Coronary artery (tissue), 2 donors: ENCODE data around the gene RAB11B.
"Not testable (repeated sequence)": the region's sequence is repeated elsewhere in the genome, so short reads cannot be mapped to it uniquely, and the experiment has no call there.

Experiments
- DNase-seq: peaks from one replicate; pipeline ENCODE4 v3.0.0-alpha.2; 2017; ENCODE audit warnings: low spot score
- H3K27ac ChIP-seq, 2 donors: fragments of 200-600 bp; sonication (generic); one replicate each; pipeline ENCODE4 v1.5.1; 2016 to 2019
- H3K4me3 ChIP-seq: fragments of 200-600 bp; sonication (generic); 2 replicates; pipeline ENCODE4 v1.5.1; 2016; ENCODE audit warnings: mild to moderate bottlenecking, moderate library complexity
- CTCF ChIP-seq: fragments of 200-600 bp; sonication (generic); IDR thresholded peaks from one replicate; pipeline ENCODE4 v1.5.1; 2019; ENCODE audit warnings: antibody characterized with exemption

Gene RAB11B

DNA sequence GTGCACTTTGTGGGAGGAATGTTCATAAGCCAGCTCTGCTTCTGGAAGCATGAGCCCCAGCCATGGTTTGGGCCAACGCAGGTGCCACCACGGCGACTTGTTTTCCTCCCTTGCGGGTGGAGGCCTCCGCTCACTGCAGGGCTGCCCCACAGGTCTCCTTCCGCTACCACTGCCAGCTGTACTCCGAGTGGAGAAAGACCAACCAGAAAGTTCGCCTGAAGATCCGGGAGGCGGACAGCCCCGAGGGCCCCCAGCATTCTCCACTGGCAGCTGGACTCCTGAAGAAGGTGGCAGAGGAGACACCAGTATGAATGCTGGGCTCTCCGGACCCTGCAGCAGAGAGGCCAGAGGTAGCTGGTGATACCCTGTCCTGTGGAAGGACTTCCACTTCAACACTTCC is 48.1 kb downstream of the RAB11B start:
- Histone ChIP-seq H3K4me3 (no peak overlapping the region), H3K27ac (no peak overlapping the region)
- no peak for DNase-seq
- no peak for TF ChIP-seq CTCF

DNA sequence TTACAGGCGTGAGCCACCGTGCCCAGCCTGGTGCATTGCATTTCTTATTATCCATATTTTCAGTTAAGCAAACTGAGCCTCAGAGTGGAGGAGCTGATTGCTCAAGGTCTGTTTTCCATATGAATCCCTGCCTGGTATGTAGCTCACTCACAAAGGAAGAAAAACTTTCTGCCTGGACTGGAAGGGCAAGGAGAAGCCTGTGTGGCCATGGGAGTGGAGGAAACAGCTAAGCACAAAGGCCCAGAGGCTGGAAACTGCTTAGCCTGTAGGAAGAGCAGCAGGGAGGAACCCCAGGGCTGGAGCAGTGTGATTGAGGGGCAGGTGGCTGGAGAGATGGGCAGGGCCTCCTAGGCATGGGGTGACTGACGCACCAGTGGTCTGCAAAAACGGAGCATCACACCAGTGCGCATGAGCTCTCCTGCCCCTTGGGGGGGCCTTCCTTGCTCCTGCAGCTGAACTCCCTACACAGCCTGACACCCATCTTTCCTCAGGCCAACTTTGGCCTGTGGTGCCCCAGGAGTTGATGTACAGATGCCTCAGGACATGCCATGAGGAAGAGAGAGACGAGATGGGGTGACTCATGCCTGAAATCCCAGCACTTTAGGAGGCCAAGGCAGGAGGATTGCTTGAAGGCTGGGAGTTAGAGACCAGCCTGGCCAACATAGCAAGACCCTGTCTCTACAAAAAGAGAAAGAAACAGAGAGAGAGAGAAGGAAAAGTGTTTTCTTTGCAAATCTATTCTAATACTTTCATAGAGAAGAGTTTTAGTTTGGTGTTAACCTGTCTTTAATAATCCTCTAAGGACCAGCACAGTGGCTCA is 51.8 kb downstream of the RAB11B start:
- no peak for DNase-seq
- no peak for TF ChIP-seq CTCF
- Histone ChIP-seq H3K27ac (no peak overlapping the region), H3K4me3 (no peak overlapping the region)

- DNase-seq = not testable (repeated sequence)
- Histone ChIP-seq H3K27ac (peak overlapping the region; percentile 98 to 100), H3K4me3 (peak overlapping the region; percentile 99)
Measured at GRCh38 chr19:8444140-8444676, 54.0 kb downstream of the RAB11B start.

DNA sequence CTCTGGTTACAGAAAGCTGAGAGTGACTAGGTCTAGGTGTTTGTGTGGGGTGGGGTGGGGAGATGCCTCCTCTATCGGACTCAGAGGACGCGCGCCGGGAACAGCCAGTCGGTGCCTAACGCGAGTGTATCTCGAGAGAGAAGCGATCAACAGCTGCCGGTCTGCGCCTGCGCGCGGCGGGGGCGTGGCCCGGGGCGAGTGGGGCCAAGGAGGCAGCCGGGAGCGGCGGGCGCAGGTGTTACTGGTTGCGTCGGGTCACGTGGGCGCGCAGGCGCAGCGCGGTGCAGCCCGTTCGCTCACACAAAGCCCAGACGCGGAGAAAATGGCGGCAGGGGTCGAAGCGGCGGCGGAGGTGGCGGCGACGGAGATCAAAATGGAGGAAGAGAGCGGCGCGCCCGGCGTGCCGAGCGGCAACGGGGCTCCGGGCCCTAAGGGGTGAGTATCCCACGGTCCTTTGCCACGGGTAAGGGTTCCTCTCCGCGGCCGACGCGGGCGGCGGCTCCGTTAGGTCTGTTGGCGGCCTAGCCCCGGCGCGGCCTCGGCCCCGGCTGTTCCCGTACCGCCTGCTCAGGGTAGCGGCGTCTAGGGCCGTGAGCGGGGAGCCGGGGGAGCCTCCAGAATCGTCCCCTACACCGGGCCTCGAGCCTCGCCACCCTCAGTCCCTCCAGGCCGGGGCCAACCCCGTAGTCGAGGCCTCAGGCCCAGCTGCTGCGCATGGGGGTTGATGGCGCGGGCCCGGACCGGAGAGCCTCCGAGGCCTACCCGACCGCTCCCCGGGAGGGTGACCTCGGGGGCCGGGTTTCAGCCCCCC is 54.7 kb downstream of the RAB11B start, which contains the start of gene HNRNPM:
Gene HNRNPM, plus strand, starts transcription at position 299 of the 811 bp plus-strand sequence. Its CDS starts 24 bp downstream, at position 323.
- Histone ChIP-seq H3K27ac (peak within 1 kb of the TSS; percentile 98 to 100), H3K4me3 (peak within 1 kb of the TSS; percentile 99)
- no peak for TF ChIP-seq CTCF
- DNase-seq = peak; percentile 99

- H3K27ac ChIP-seq = peak overlapping the region; percentile 98 to 100
- peak overlapping the region; percentile 99 for H3K4me3 ChIP-seq
- TF ChIP-seq CTCF = no peak
- DNase-seq = no peak
Measured at GRCh38 chr19:8445488-8446001, 55.4 kb downstream of the RAB11B start.

GRCh38 chr19:8446061-8446709 is 56.0 kb downstream of the RAB11B start:
- no peak for TF ChIP-seq CTCF
- no peak for DNase-seq
- peak overlapping the region; percentile 99 for H3K4me3 ChIP-seq
- peak overlapping the region; percentile 98 to 100 for H3K27ac ChIP-seq

GRCh38 chr19:8449830-8450229 is 59.7 kb downstream of the RAB11B start:
- no peak for TF ChIP-seq CTCF
- H3K4me3 ChIP-seq = peak overlapping the region; percentile 29
- H3K27ac ChIP-seq = no peak overlapping the region
- DNase-seq = no peak
